ENCODE data around the gene FTO. TPM values are rescaled to one million over a fixed set of nuclear protein-coding genes. Genes with fewer than 3 reads are reported as not detected.

Gene FTO
- total RNA-seq, 1 donor from 2014 or later: 85.1 TPM

GRCh38 chr16:54140057-54140787 is 436.3 kb downstream of the FTO start:
- peaks cover 17% of the 10 kb centered on the region for H3K4me1 Mint-ChIP-seq (ENCODE audit: unreplicated experiment)
- no peak overlapping the region for H3K4me3 Mint-ChIP-seq
- no peaks in the 10 kb centered on the region for H3K9me3 Mint-ChIP-seq
- H3K27ac Mint-ChIP-seq: no peak overlapping the region
- no peaks in the 10 kb centered on the region for H3K36me3 Mint-ChIP-seq
- peaks cover 14% of the 10 kb centered on the region for H3K27me3 Mint-ChIP-seq
- DNase-seq (ENCODE audit: extremely low spot score, unreplicated experiment): no peak
- TF ChIP-seq CTCF (conservative IDR thresholded peaks at IDR 0.05): no peak

GRCh38 chr16:54140788-54141136 is 436.8 kb downstream of the FTO start:
- no peaks in the 10 kb centered on the region for H3K9me3 Mint-ChIP-seq
- H3K4me1 Mint-ChIP-seq (ENCODE audit: unreplicated experiment): peaks cover 13% of the 10 kb centered on the region
- TF ChIP-seq CTCF (conservative IDR thresholded peaks at IDR 0.05): no peak
- H3K27ac Mint-ChIP-seq: no peak overlapping the region
- no peak overlapping the region for H3K4me3 Mint-ChIP-seq
- H3K27me3 Mint-ChIP-seq: peaks cover 13% of the 10 kb centered on the region
- no peaks in the 10 kb centered on the region for H3K36me3 Mint-ChIP-seq
- no peak for DNase-seq (ENCODE audit: extremely low spot score, unreplicated experiment)

- no peak for TF ChIP-seq CTCF (conservative IDR thresholded peaks at IDR 0.05)
- Mint-ChIP-seq H3K4me1 (ENCODE audit: unreplicated experiment) (peaks cover 15% of the 10 kb centered on the region), H3K27me3 (peaks cover 13% of the 10 kb centered on the region), H3K9me3 (no peaks in the 10 kb centered on the region), H3K4me3 (no peak overlapping the region), H3K27ac (no peak overlapping the region), H3K36me3 (no peaks in the 10 kb centered on the region)
- DNase-seq (ENCODE audit: extremely low spot score, unreplicated experiment): no peak
Measured at GRCh38 chr16:54142787-54143186, 438.8 kb downstream of the FTO start.

GRCh38 chr16:54143410-54143809 is 439.5 kb downstream of the FTO start:
- Mint-ChIP-seq H3K9me3 (no peaks in the 10 kb centered on the region), H3K27ac (no peak overlapping the region), H3K27me3 (peaks cover 13% of the 10 kb centered on the region), H3K4me3 (no peak overlapping the region), H3K4me1 (ENCODE audit: unreplicated experiment) (peaks cover 15% of the 10 kb centered on the region), H3K36me3 (no peaks in the 10 kb centered on the region)
- DNase-seq (ENCODE audit: extremely low spot score, unreplicated experiment): no peak
- no peak for TF ChIP-seq CTCF (conservative IDR thresholded peaks at IDR 0.05)

- DNase-seq (ENCODE audit: extremely low spot score, unreplicated experiment): no peak
- H3K4me3 Mint-ChIP-seq: no peak overlapping the region
- no peak for TF ChIP-seq CTCF (conservative IDR thresholded peaks at IDR 0.05)
- no peaks in the 10 kb centered on the region for H3K36me3 Mint-ChIP-seq
- peaks cover 15% of the 10 kb centered on the region for H3K4me1 Mint-ChIP-seq (ENCODE audit: unreplicated experiment)
- peaks cover 13% of the 10 kb centered on the region for H3K27me3 Mint-ChIP-seq
- peak overlapping the region; percentile 14 for H3K27ac Mint-ChIP-seq
- H3K9me3 Mint-ChIP-seq: no peaks in the 10 kb centered on the region
Measured at GRCh38 chr16:54143934-54144571, 440.1 kb downstream of the FTO start.

Data from type B pancreatic cell (in vitro differentiated cells).